Trophoblast cell (in vitro differentiated cells and primary cell): Measurements from ENCODE around the gene SEMA3C.

Source experiments
- DNase-seq, 2 donors: peaks; one replicate each; pipeline ENCODE4 v3.0.0-alpha.2; 2016
- H2AFZ ChIP-seq: 2 replicates; pipeline ENCODE4 v1.6.1; 2013; ENCODE audit warnings: low read length, moderate library complexity, mild to moderate bottlenecking; ENCODE audit not compliant: insufficient read depth, poor library complexity
- H2AK5ac ChIP-seq: 2 replicates; pipeline ENCODE4 v1.6.1; 2013; ENCODE audit warnings: mild to moderate bottlenecking, low read length
- H2BK120ac ChIP-seq: 2 replicates; pipeline ENCODE4 v1.6.1; 2013; ENCODE audit warnings: low read length, mild to moderate bottlenecking, moderate library complexity; ENCODE audit not compliant: insufficient read depth, poor library complexity
- H2BK12ac ChIP-seq: 2 replicates; pipeline ENCODE4 v1.6.1; 2013; ENCODE audit warnings: mild to moderate bottlenecking, low read length, moderate library complexity
- H2BK5ac ChIP-seq: 2 replicates; pipeline ENCODE4 v1.6.1; 2013; ENCODE audit warnings: low read length, low read depth, moderate library complexity, mild to moderate bottlenecking; ENCODE audit not compliant: poor library complexity
- H3K14ac ChIP-seq: 2 replicates; pipeline ENCODE4 v1.6.1; 2013; ENCODE audit warnings: mild to moderate bottlenecking, low read length
- H3K18ac ChIP-seq: 2 replicates; pipeline ENCODE4 v1.6.1; 2013; ENCODE audit warnings: mild to moderate bottlenecking, low read length
- H3K23ac ChIP-seq: 2 replicates; pipeline ENCODE4 v1.6.1; 2013; ENCODE audit warnings: low read length
- H3K27ac ChIP-seq: 2 replicates; pipeline ENCODE4 v1.5.1; 2013; ENCODE audit warnings: low read depth, mild to moderate bottlenecking, inconsistent platforms, low read length, moderate library complexity
- H3K27me3 ChIP-seq: 2 replicates; pipeline ENCODE4 v1.6.1; 2013; ENCODE audit warnings: inconsistent platforms, mild to moderate bottlenecking, low read length, moderate library complexity; ENCODE audit not compliant: insufficient read depth
- H3K36me3 ChIP-seq, 2 experiments: 1 replicate in 1 of 2; 2 replicates in 1 of 2; pipeline ENCODE4 v1.6.1; 2013; ENCODE audit warnings: low read length in 2 of 2, mild to moderate bottlenecking in 2 of 2, moderate library complexity in 1 of 2; ENCODE audit not compliant: insufficient read depth in 2 of 2, control insufficient read depth in 1 of 2
- H3K4ac ChIP-seq: 2 replicates; pipeline ENCODE4 v1.6.1; 2013; ENCODE audit warnings: low read depth, mild to moderate bottlenecking, low read length, moderate library complexity
- H3K4me1 ChIP-seq, 2 experiments: 1 replicate in 1 of 2; 2 replicates in 1 of 2; pipeline ENCODE4 v1.6.1; 2013; ENCODE audit warnings: low read length in 2 of 2, mild to moderate bottlenecking in 2 of 2, moderate library complexity in 1 of 2; ENCODE audit not compliant: insufficient read depth in 2 of 2, control insufficient read depth in 1 of 2
- H3K4me2 ChIP-seq: 2 replicates; pipeline ENCODE4 v1.6.1; 2013; ENCODE audit warnings: inconsistent platforms, mild to moderate bottlenecking, low read length, moderate library complexity
- H3K4me3 ChIP-seq: 2 replicates; pipeline ENCODE4 v1.5.1; 2013; ENCODE audit warnings: mild to moderate bottlenecking, low read depth, low read length, inconsistent platforms
- H3K79me1 ChIP-seq: one replicate; pipeline ENCODE4 v1.6.1; 2013; ENCODE audit warnings: low read length
- H3K79me2 ChIP-seq: 2 replicates; pipeline ENCODE4 v1.6.1; 2013; ENCODE audit warnings: low read length, mild to moderate bottlenecking; ENCODE audit not compliant: control insufficient read depth, insufficient read depth, poor library complexity
- H3K9ac ChIP-seq: 2 replicates; pipeline ENCODE4 v1.6.1; 2013; ENCODE audit warnings: mild to moderate bottlenecking, low read length
- H3K9me3 ChIP-seq: 2 replicates; pipeline ENCODE4 v1.6.1; 2013; ENCODE audit warnings: low read depth, mild to moderate bottlenecking, control low read depth, inconsistent platforms, low read length; ENCODE audit not compliant: insufficient read depth
- H4K12ac ChIP-seq: 2 replicates; pipeline ENCODE4 v1.6.1; 2013; ENCODE audit warnings: low read depth, mild to moderate bottlenecking, low read length, moderate library complexity
- H4K8ac ChIP-seq: 2 replicates; pipeline ENCODE4 v1.6.1; 2013; ENCODE audit warnings: low read depth, mild to moderate bottlenecking, low read length, moderate library complexity
- H4K91ac ChIP-seq: one replicate; pipeline ENCODE4 v1.6.1; 2013; ENCODE audit warnings: low read depth, mild to moderate bottlenecking, low read length, moderate library complexity
- WGBS: extraction: QIAGEN DNeasy Blood & Tissue Kit; methylation state at CpG from one replicate; pipeline ENCODE4 v1.1.7; 2013; ENCODE audit warnings: missing lambda C conversion rate; ENCODE audit not compliant: insufficient read length, insufficient coverage; ENCODE audit errors: extremely low coverage; 5-methylcytosine and 5-hydroxymethylcytosine counted together

SEMA3C gene

DNA sequence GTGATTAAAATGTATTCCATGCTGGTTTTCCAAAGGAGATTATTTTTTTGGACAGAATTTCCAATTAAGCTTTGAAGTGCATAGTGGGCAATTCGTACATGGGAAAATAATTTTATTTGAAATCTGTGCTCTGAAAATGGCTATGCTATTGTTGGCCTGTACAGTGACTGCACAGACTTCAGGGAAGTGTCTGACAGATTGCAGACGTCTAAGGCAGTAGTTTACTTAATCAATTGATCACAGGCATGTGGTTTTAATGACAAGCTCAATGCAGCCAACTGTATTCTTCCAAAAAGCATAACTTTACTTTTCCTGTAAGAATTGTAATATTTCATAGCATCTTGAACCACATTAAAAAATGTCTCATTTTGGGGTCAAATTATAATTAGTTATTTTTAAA, 102.0 kb downstream of the SEMA3C start:
- Histone ChIP-seq H3K4me1 (no peaks in the 10 kb centered on the region), H3K14ac (no peak overlapping the region), H2BK5ac (no peak overlapping the region), H4K8ac (no peak overlapping the region), H3K9me3 (no peaks in the 10 kb centered on the region), H3K79me1 (no peaks in the 10 kb centered on the region), H3K36me3 (peaks cover 0 to 4% of the 10 kb centered on the region in 2 experiments), H2BK12ac (no peak overlapping the region), H3K27ac (no peak overlapping the region), H3K4me2 (no peak overlapping the region), H3K4me3 (no peak overlapping the region), H2AK5ac (no peak overlapping the region), H4K91ac (no peak overlapping the region), H3K23ac (no peak overlapping the region), H3K27me3 (no peaks in the 10 kb centered on the region), H3K9ac (no peak overlapping the region), H4K12ac (no peak overlapping the region), H3K18ac (no peak overlapping the region), H2BK120ac (no peak overlapping the region), H2AFZ (no peak overlapping the region), H3K4ac (no peak overlapping the region), H3K79me2 (no peaks in the 10 kb centered on the region)
- DNase-seq, result no peak
- WGBS, result no CpG with 5 or more reads among the region's 2 CpGs

DNA sequence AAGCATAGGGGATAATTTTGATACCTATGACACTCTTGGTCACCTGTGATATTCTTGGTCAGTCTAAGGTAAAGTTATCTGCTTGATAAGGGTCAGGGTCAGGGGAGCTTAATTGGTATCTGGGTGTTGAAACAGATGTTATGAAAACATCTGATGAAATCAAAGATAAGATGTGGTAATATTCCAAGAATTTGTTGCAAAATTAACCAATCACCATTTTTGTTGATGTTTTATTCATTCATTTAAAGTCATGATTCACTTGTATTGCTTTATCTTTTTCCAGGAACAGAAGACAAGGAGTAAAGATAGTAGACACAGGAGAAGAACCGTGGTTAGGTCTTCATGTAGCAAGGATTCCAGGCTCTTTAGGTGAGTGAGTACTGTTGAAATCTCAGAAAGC, 103.1 kb downstream of the SEMA3C start:
- Histone ChIP-seq H3K4ac (no peak overlapping the region), H3K4me1 (no peaks in the 10 kb centered on the region), H3K36me3 (peaks cover 0 to 4% of the 10 kb centered on the region in 2 experiments), H2BK12ac (no peak overlapping the region), H3K27ac (no peak overlapping the region), H3K79me2 (no peaks in the 10 kb centered on the region), H2BK120ac (no peak overlapping the region), H2AFZ (no peak overlapping the region), H3K27me3 (no peaks in the 10 kb centered on the region), H3K23ac (no peak overlapping the region), H4K8ac (no peak overlapping the region), H3K79me1 (no peaks in the 10 kb centered on the region), H3K4me2 (no peak overlapping the region), H3K9ac (no peak overlapping the region), H2BK5ac (no peak overlapping the region), H3K14ac (no peak overlapping the region), H2AK5ac (no peak overlapping the region), H3K4me3 (no peak overlapping the region), H4K91ac (no peak overlapping the region), H3K18ac (no peak overlapping the region), H3K9me3 (no peaks in the 10 kb centered on the region), H4K12ac (no peak overlapping the region)
- peak in 1 of 2 donors; percentile 46 for DNase-seq
- no CpG with 5 or more reads among the region's 1 CpG for WGBS

DNA sequence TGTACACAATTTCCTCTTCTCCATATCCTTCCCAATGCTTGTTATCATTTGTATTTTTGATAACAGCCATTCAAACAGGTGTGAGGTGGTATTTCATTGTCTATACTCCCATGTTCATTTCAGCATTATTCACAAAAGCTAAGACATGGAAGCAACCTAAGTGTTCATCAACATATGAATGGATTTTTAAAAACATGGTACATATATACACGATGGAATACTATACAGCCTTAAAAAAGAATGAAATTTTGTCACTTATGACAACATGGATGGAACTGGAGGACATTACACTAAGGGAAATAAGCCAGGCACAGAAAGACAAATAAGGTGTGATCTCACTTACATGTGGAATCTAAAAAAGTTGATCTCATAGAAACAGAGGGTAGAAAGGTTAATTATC, 109.3 kb downstream of the SEMA3C start:
- H2AFZ ChIP-seq, result no peak overlapping the region
- H4K12ac ChIP-seq, result no peak overlapping the region
- no peak overlapping the region for H2BK120ac ChIP-seq
- WGBS, result no CpG with 5 or more reads among the region's 1 CpG
- H3K4me2 ChIP-seq, result no peak overlapping the region
- H3K27ac ChIP-seq, result no peak overlapping the region
- H3K9me3 ChIP-seq, result no peaks in the 10 kb centered on the region
- H3K9ac ChIP-seq, result no peak overlapping the region
- peak in 1 of 2 donors; percentile 22 for DNase-seq
- H3K4me1 ChIP-seq, result no peaks in the 10 kb centered on the region
- H4K8ac ChIP-seq, result no peak overlapping the region
- H2AK5ac ChIP-seq, result no peak overlapping the region
- H3K4me3 ChIP-seq, result no peak overlapping the region
- no peak overlapping the region for H3K14ac ChIP-seq
- H3K79me1 ChIP-seq, result no peaks in the 10 kb centered on the region
- H2BK12ac ChIP-seq, result no peak overlapping the region
- no peak overlapping the region for H3K4ac ChIP-seq
- no peak overlapping the region for H3K18ac ChIP-seq
- peaks cover 0 to 4% of the 10 kb centered on the region in 2 experiments for H3K36me3 ChIP-seq
- H2BK5ac ChIP-seq, result no peak overlapping the region
- no peaks in the 10 kb centered on the region for H3K79me2 ChIP-seq
- H3K23ac ChIP-seq, result no peak overlapping the region
- no peak overlapping the region for H4K91ac ChIP-seq
- H3K27me3 ChIP-seq, result no peaks in the 10 kb centered on the region

DNA sequence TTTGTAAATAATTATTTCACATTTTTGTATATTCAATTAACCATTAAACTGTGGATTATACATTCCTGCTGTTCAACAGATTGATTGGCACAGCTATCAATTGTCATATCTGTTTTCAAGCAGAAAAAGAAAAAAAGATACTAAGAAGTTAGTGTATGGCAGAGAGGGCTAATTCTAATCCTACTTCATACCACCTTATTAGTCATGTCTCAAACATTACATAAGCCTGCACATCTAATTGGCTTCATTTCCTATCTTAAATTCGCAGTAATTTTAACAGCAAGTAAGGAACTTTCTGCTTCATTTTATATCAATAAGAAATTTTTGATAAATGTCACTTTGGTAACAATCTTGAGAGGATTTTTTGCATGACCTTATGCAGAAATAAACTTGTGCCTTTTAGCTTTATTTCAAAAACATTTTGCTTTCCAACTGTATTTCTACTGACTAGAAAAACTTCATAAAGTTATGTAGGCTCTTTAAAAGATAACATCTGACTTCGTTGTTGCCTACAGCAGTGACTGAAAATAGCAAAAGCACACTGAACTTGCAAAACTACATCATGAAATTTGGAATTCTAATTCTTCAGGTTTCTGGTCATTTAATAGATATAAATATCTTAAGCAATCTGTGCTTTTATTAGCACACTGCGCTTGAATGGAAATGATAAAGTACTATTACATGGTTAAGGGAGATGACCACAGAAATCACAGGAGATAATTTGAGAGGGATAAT, 111.5 kb downstream of the SEMA3C start:
- Histone ChIP-seq H3K4me2 (no peak overlapping the region), H4K91ac (no peak overlapping the region), H4K8ac (no peak overlapping the region), H3K9me3 (no peaks in the 10 kb centered on the region), H3K27me3 (no peaks in the 10 kb centered on the region), H3K9ac (no peak overlapping the region), H3K23ac (no peak overlapping the region), H2BK5ac (no peak overlapping the region), H3K79me1 (no peaks in the 10 kb centered on the region), H3K14ac (no peak overlapping the region), H2AK5ac (no peak overlapping the region), H2AFZ (no peak overlapping the region), H4K12ac (no peak overlapping the region), H3K4ac (no peak overlapping the region), H2BK12ac (no peak overlapping the region), H3K4me3 (no peak overlapping the region), H3K79me2 (no peaks in the 10 kb centered on the region), H2BK120ac (no peak overlapping the region), H3K36me3 (no peaks in the 10 kb centered on the region), H3K27ac (no peak overlapping the region), H3K4me1 (no peaks in the 10 kb centered on the region), H3K18ac (no peak overlapping the region)
- DNase-seq, result peak; percentile 12 to 81
- no CpG with 5 or more reads among the region's 3 CpGs for WGBS
